ENCODE measurements around the gene ELL.

DNA sequence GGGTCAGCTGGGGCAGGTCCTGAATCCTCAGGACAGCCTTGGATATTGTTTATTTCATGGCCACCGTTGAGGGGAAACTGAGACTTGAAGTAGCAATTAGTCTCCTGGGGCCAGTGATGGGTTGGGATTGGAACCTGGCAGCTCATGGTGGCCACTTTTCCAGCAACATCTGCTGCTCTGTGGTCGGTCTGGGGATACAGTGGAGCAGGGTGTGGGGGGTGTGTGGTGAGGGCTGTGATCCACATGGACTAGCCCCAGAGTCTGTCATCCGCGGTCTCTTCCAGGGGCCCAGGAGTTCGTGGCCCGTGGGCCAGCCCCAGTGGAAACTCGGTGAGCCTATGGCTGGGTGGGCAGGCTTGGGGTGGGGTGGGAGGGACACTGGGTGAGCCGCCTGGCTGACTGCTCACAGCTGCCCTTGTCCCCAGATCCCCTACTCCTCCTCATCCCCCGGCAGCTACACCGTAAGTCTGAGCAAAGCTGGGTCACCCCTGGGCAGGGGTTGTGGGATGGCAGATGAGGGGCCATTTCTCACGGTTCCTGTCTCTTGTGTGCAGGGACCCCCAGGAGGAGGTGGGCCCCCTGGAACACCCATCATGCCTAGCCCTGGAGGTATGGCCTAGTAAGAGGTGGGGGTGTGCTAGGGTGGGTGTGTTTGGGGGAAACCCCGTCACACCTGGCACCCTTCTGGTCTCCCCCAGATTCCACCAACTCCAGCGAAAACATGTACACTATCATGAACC is 89.4 kb downstream of the ELL start:
- TF ChIP-seq, protein P1, sequence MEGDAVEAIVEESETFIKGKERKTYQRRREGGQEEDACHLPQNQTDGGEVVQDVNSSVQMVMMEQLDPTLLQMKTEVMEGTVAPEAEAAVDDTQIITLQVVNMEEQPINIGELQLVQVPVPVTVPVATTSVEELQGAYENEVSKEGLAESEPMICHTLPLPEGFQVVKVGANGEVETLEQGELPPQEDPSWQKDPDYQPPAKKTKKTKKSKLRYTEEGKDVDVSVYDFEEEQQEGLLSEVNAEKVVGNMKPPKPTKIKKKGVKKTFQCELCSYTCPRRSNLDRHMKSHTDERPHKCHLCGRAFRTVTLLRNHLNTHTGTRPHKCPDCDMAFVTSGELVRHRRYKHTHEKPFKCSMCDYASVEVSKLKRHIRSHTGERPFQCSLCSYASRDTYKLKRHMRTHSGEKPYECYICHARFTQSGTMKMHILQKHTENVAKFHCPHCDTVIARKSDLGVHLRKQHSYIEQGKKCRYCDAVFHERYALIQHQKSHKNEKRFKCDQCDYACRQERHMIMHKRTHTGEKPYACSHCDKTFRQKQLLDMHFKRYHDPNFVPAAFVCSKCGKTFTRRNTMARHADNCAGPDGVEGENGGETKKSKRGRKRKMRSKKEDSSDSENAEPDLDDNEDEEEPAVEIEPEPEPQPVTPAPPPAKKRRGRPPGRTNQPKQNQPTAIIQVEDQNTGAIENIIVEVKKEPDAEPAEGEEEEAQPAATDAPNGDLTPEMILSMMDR (IDR thresholded peaks at IDR 0.05; ENCODE audit: low read depth, low read length) = no peak
- TF ChIP-seq EZH2phosphoT487 (IDR thresholded peaks at IDR 0.05; ENCODE audit: low read depth) = no peak
